Neural cell (in vitro differentiated cells): ENCODE measurements around the gene PLA2G6. TPM values are rescaled to one million over a fixed set of nuclear protein-coding genes. Genes with fewer than 3 reads are reported as not detected.

Source experiments
- H2AFZ ChIP-seq: fragments of 200-600, 300-800 bp; sonication (generic), shearing (Covaris generic); 2 replicates; pipeline ENCODE4 v1.6.0; 2014; ENCODE audit warnings: low read depth, mild to moderate bottlenecking, antibody characterized with exemption, low read length, moderate library complexity
- H3F3A ChIP-seq: fragments of 200-600 bp; shearing (Covaris generic); 2 replicates; pipeline ENCODE4 v1.6.1; 2016; ENCODE audit warnings: mild to moderate bottlenecking, moderate library complexity, mixed read lengths, antibody characterized with exemption, low read length; ENCODE audit not compliant: insufficient read depth, poor library complexity, severe bottlenecking
- H3K27ac ChIP-seq: fragments of 200-600, 300-800 bp; sonication (generic), shearing (Covaris generic); 2 replicates; pipeline ENCODE4 v1.5.1; 2014; ENCODE audit warnings: mild to moderate bottlenecking, low read length, moderate library complexity
- H3K27me3 ChIP-seq: fragments of 300-800, 200-600 bp; sonication (generic), shearing (Covaris generic); 2 replicates; pipeline ENCODE4 v1.6.0; 2014; ENCODE audit warnings: mild to moderate bottlenecking, low read depth, low read length, moderate library complexity; ENCODE audit not compliant: insufficient read depth
- H3K36me3 ChIP-seq: fragments of 300-800, 200-600 bp; sonication (generic), shearing (Covaris generic); 2 replicates; pipeline ENCODE4 v1.5.1; 2014; ENCODE audit warnings: mild to moderate bottlenecking, antibody characterized with exemption, low read length, moderate library complexity; ENCODE audit not compliant: insufficient read depth
- H3K4me2 ChIP-seq: fragments of 300-800, 200-600 bp; sonication (generic), shearing (Covaris generic); 2 replicates; pipeline ENCODE4 v1.6.0; 2014; ENCODE audit warnings: mild to moderate bottlenecking, low read length
- H3K4me3 ChIP-seq: fragments of 300-800, 200-600 bp; sonication (generic), shearing (Covaris generic); 2 replicates; pipeline ENCODE4 v1.5.1; 2014; ENCODE audit warnings: mild to moderate bottlenecking, low read length, moderate library complexity
- H3K79me2 ChIP-seq: fragments of 200-600 bp; shearing (Covaris generic); replicated peaks from 2 replicates; pipeline ENCODE4 v1.6.0; 2014; ENCODE audit warnings: mild to moderate bottlenecking, low read length, moderate library complexity; ENCODE audit not compliant: insufficient read depth
- H3K9ac ChIP-seq: fragments of 300-800, 200-600 bp; sonication (generic), shearing (Covaris generic); 2 replicates; pipeline ENCODE4 v1.6.1; 2016; ENCODE audit warnings: mild to moderate bottlenecking, low read length, mixed read lengths
- H3K9me2 ChIP-seq: fragments of 200-600 bp; shearing (Covaris generic); 2 replicates; pipeline ENCODE4 v1.6.1; 2016; ENCODE audit warnings: mild to moderate bottlenecking, low read length, mixed read lengths; ENCODE audit not compliant: insufficient read depth
- H3K9me3 ChIP-seq: fragments of 200-600, 300-800 bp; sonication (generic), shearing (Covaris generic); 2 replicates; pipeline ENCODE4 v1.6.1; 2016; ENCODE audit warnings: mild to moderate bottlenecking, mixed run types, low read length, moderate library complexity, mixed read lengths
- H4K20me1 ChIP-seq: fragments of 200-600 bp; shearing (Covaris generic); 2 replicates; pipeline ENCODE4 v1.6.1; 2016; ENCODE audit warnings: mild to moderate bottlenecking, mixed run types; ENCODE audit not compliant: insufficient read depth
- CTCF ChIP-seq: fragments of 450-650 bp; IDR thresholded peaks from 2 replicates; pipeline ENCODE4 v1.5.1; 2014; ENCODE audit warnings: antibody characterized with exemption, mild to moderate bottlenecking, moderate library complexity; ENCODE audit not compliant: poor library complexity, severe bottlenecking
- EP300 ChIP-seq: fragments of 450-650 bp; conservative IDR thresholded peaks from 2 replicates; pipeline ENCODE4 v1.6.1; 2014; ENCODE audit warnings: antibody characterized with exemption, mild to moderate bottlenecking, moderate library complexity; ENCODE audit not compliant: poor library complexity, severe bottlenecking
- EZH2 ChIP-seq: fragments of 200-600, 300-800 bp; shearing (Covaris generic), sonication (generic); IDR thresholded peaks from 2 replicates; pipeline ENCODE4 v1.6.1; 2014; ENCODE audit warnings: antibody characterized with exemption, low read length, borderline replicate concordance, mild to moderate bottlenecking; ENCODE audit not compliant: insufficient read depth, poor library complexity, severe bottlenecking
- MXI1 ChIP-seq: fragments of 450-650 bp; conservative IDR thresholded peaks from 2 replicates; pipeline ENCODE4 v1.6.1; 2014; ENCODE audit warnings: antibody characterized with exemption, mild to moderate bottlenecking; ENCODE audit not compliant: poor library complexity, severe bottlenecking
- POLR2AphosphoS5 ChIP-seq: IDR thresholded peaks from 2 replicates; pipeline ENCODE4 v1.6.1; 2012
- RAD21 ChIP-seq: fragments of 450-650 bp; conservative IDR thresholded peaks from 2 replicates; pipeline ENCODE4 v1.6.1; 2014; ENCODE audit warnings: antibody characterized with exemption, mild to moderate bottlenecking, moderate library complexity
- REST ChIP-seq: IDR thresholded peaks from 2 replicates; pipeline ENCODE4 v1.6.1; 2012; ENCODE audit warnings: borderline replicate concordance
- SMC3 ChIP-seq: fragments of 450-650 bp; conservative IDR thresholded peaks from 2 replicates; pipeline ENCODE4 v1.6.1; 2014; ENCODE audit warnings: antibody characterized with exemption, mild to moderate bottlenecking, moderate library complexity; ENCODE audit not compliant: poor library complexity
- TAF1 ChIP-seq: IDR thresholded peaks from 2 replicates; pipeline ENCODE4 v1.6.1; 2012; ENCODE audit warnings: low read depth
- polyA plus RNA-seq: library from polyadenylated mRNA; depleted of rRNA; stranded (reverse); fragments of >200 nt; gene quantifications from 2 replicates; pipeline ENCODE4 v1.2.3, GENCODE V29; 2014

Gene PLA2G6
- polyA plus RNA-seq, 1 donor from 2014 or later = 18.5 TPM

- Histone ChIP-seq H3F3A (no peaks in the 10 kb centered on the region), H3K36me3 (no peaks in the 10 kb centered on the region), H2AFZ (no peak overlapping the region), H3K9ac (no peak overlapping the region), H3K79me2 (no peaks in the 10 kb centered on the region), H3K27ac (no peak overlapping the region), H3K4me3 (no peak overlapping the region), H4K20me1 (no peaks in the 10 kb centered on the region), H3K9me3 (no peaks in the 10 kb centered on the region), H3K4me2 (no peak overlapping the region), H3K27me3 (peaks cover 2% of the 10 kb centered on the region), H3K9me2 (no peaks in the 10 kb centered on the region)
- no peak for TF ChIP-seq POLR2AphosphoS5
- TF ChIP-seq EZH2 = no peak
- TF ChIP-seq CTCF = no peak
- TF ChIP-seq RAD21 = no peak
- no peak for TF ChIP-seq SMC3
- TF ChIP-seq EP300 = no peak
- no peak for TF ChIP-seq TAF1
- no peak for TF ChIP-seq REST
- no peak for TF ChIP-seq MXI1
Measured at GRCh38 chr22:38086942-38087341, 94.7 kb downstream of the PLA2G6 start.

- no peaks in the 10 kb centered on the region for H3K79me2 ChIP-seq
- no peaks in the 10 kb centered on the region for H4K20me1 ChIP-seq
- H3K9me2 ChIP-seq = no peaks in the 10 kb centered on the region
- peaks cover 8% of the 10 kb centered on the region for H3K27me3 ChIP-seq
- H3K36me3 ChIP-seq = no peaks in the 10 kb centered on the region
- no peak overlapping the region for H2AFZ ChIP-seq
- no peaks in the 10 kb centered on the region for H3K9me3 ChIP-seq
- H3K4me2 ChIP-seq = no peak overlapping the region
- no peak overlapping the region for H3K9ac ChIP-seq
- no peak for TF ChIP-seq TAF1
- TF ChIP-seq SMC3 = no peak
- TF ChIP-seq REST = no peak
- no peak for TF ChIP-seq EP300
- TF ChIP-seq EZH2 = no peak
- TF ChIP-seq POLR2AphosphoS5 = no peak
- TF ChIP-seq MXI1 = no peak
- no peak for TF ChIP-seq CTCF
- no peak for TF ChIP-seq RAD21
- H3F3A ChIP-seq = no peaks in the 10 kb centered on the region
- H3K27ac ChIP-seq = no peak overlapping the region
- no peak overlapping the region for H3K4me3 ChIP-seq
Measured at GRCh38 chr22:38086001-38086845, 95.4 kb downstream of the PLA2G6 start.
